CD4-positive, alpha-beta memory T cell (primary cell): ENCODE data around the gene GNRH2. TPM values are rescaled to one million over a fixed set of nuclear protein-coding genes. Genes with fewer than 3 reads are reported as not detected.
"Not testable (repeated sequence)": the region's sequence is repeated elsewhere in the genome, so short reads cannot be mapped to it uniquely, and the experiment has no call there.

Experiments
- CTCF ChIA-PET: fragments of 350-600 bp; sonication (Branson Sonifier 250); formaldehyde crosslinking; loops from one replicate; lab custom pipeline; 2021; ENCODE audit warnings: inconsistent platforms; ENCODE audit not compliant: partially characterized antibody; lab: Charles Lee
- POLR2A ChIA-PET: fragments of 350-600 bp; sonication (Branson Sonifier 250); formaldehyde crosslinking; loops from one replicate; lab custom pipeline; 2021; ENCODE audit not compliant: partially characterized antibody; lab: Charles Lee
- DNase-seq, 5 donors: peaks; one replicate each; pipeline versions ENCODE4 v3.0.0 to v3.0.0-alpha.2; 2020 to 2022; ENCODE audit warnings: mixed read lengths in 1 of 5
- H3K27ac ChIP-seq: one replicate; pipeline ENCODE4 v1.7.0; 2013; ENCODE audit warnings: low read depth, low read length
- H3K27me3 ChIP-seq: 2 replicates; pipeline ENCODE4 v1.7.0; 2013; ENCODE audit warnings: mild to moderate bottlenecking, low read length, moderate library complexity; ENCODE audit not compliant: insufficient read depth
- H3K36me3 ChIP-seq: 2 replicates; pipeline ENCODE4 v1.7.0; 2013; ENCODE audit warnings: mild to moderate bottlenecking, low read length, moderate library complexity; ENCODE audit not compliant: insufficient read depth
- H3K4me1 ChIP-seq: 2 replicates; pipeline ENCODE4 v1.7.0; 2013; ENCODE audit warnings: mild to moderate bottlenecking, low read length, moderate library complexity; ENCODE audit not compliant: insufficient read depth
- H3K4me3 ChIP-seq, 2 donors: one replicate each; pipeline ENCODE4 v1.7.0; 2013; ENCODE audit warnings: low read length in 2 of 2, mild to moderate bottlenecking in 1 of 2
- H3K9me3 ChIP-seq, 2 donors: one replicate each; pipeline ENCODE4 v1.7.0; 2013; ENCODE audit warnings: low read length in 2 of 2, control low read depth in 1 of 2; ENCODE audit not compliant: control insufficient read depth in 1 of 2
- H3K27ac Mint-ChIP-seq, 7 donors: one replicate each; pipeline ENCODE4 v1.8.0; 2020 to 2021; ENCODE audit warnings: mixed read lengths in 7 of 7, mild to moderate bottlenecking in 6 of 7, inconsistent platforms in 3 of 7, moderate library complexity in 3 of 7
- H3K27me3 Mint-ChIP-seq, 2 donors: one replicate each; pipeline ENCODE4 v1.8.0; 2020 to 2021; ENCODE audit warnings: mixed read lengths in 2 of 2
- H3K36me3 Mint-ChIP-seq, 2 donors: one replicate each; pipeline ENCODE4 v1.8.0; 2020 to 2021; ENCODE audit warnings: mixed read lengths in 2 of 2, inconsistent platforms in 1 of 2, mild to moderate bottlenecking in 1 of 2
- H3K4me1 Mint-ChIP-seq, 4 donors: one replicate each; pipeline ENCODE4 v1.8.0; 2020 to 2021; ENCODE audit warnings: mixed read lengths in 4 of 4, mild to moderate bottlenecking in 1 of 4
- H3K4me3 Mint-ChIP-seq, 8 donors: one replicate each; pipeline ENCODE4 v1.8.0; 2020 to 2021; ENCODE audit warnings: mixed read lengths in 8 of 8, mild to moderate bottlenecking in 7 of 8, moderate library complexity in 6 of 8, inconsistent platforms in 3 of 8
- H3K9me3 Mint-ChIP-seq, 8 donors: one replicate each; pipeline ENCODE4 v1.8.0; 2020 to 2021; ENCODE audit warnings: mixed read lengths in 8 of 8, mild to moderate bottlenecking in 5 of 8, inconsistent platforms in 3 of 8, moderate library complexity in 1 of 8
- intact Hi-C: fragments of 100-400 bp; cut with micrococcal nuclease; formaldehyde crosslinking; loops from one replicate; pipeline ENCODE4 v1.15.1; 2023
- polyA plus RNA-seq, 2 donors: library from polyadenylated mRNA; unstranded; fragments of 300-500 nt; fragmentation: Illumina TruSeq; gene quantifications; one replicate each; pipeline ENCODE4 v1.2.3, GENCODE V29; 2021
- total RNA-seq, 2 experiments: library from RNA; stranded (reverse); gene quantifications; one replicate each; pipeline ENCODE4 v1.2.3, GENCODE V29; 2021

GNRH2 gene
- total and polyA plus RNA-seq, 4 experiments from 2014 or later, result 1.2 to 1.9 TPM; not detected in 2

- H3K27me3 ChIP-seq, H3K36me3 Mint-ChIP-seq, H3K4me3 ChIP-seq, H3K36me3 ChIP-seq, H3K27ac ChIP-seq, DNase-seq, H3K9me3 ChIP-seq, H3K9me3 Mint-ChIP-seq, H3K27me3 Mint-ChIP-seq: not testable (repeated sequence)
- peaks cover 28% of the 10 kb centered on the region for H3K4me1 ChIP-seq
- Mint-ChIP-seq H3K4me1 (peaks cover 17 to 35% (median 21%) of the 10 kb centered on the region in 4 donors), H3K4me3 (peak overlapping the region in 6 of 8 donors; percentile 25 to 70 (median 46)), H3K27ac (peak overlapping the region in 3 of 7 donors; percentile 29 to 94 (median 52))
- intact Hi-C loops, result loop anchor here (2.0 kb wide), 1 partner anchor 20 kb away; no protein-coding TSS in a partner anchor
- ChIA-PET POLR2A (interaction anchor here (0.6 to 3.5 kb wide), 4 partner anchors 13 to 63 kb away, joined by 3 to 22 read pairs (median 3); partner anchors contain the start of gene MRPS26), CTCF (interaction anchor here (0.6 to 2.2 kb wide), 3 partner anchors 16 to 42 kb away, joined by 3 to 8 read pairs (median 5); no protein-coding TSS in a partner anchor)
Measured at GRCh38 chr20:3073251-3073643, 29.8 kb downstream of the GNRH2 start.

GRCh38 chr20:3074812-3075211, 31.4 kb downstream of the GNRH2 start:
- Histone ChIP-seq H3K27ac (no peak overlapping the region), H3K4me1 (peaks cover 28% of the 10 kb centered on the region), H3K27me3 (no peaks in the 10 kb centered on the region), H3K9me3 (no peaks in the 10 kb centered on the region), H3K36me3 (no peaks in the 10 kb centered on the region), H3K4me3 (no peak overlapping the region)
- H3K4me3 Mint-ChIP-seq, result no peak overlapping the region
- H3K27me3 Mint-ChIP-seq, result no peaks in the 10 kb centered on the region
- peaks cover 16 to 35% (median 19%) of the 10 kb centered on the region in 4 donors for H3K4me1 Mint-ChIP-seq
- H3K9me3 Mint-ChIP-seq, result no peaks in the 10 kb centered on the region
- H3K36me3 Mint-ChIP-seq, result no peaks in the 10 kb centered on the region
- ChIA-PET CTCF (interaction anchor here (1.0 kb wide), 1 partner anchor 39 kb away, joined by 3 read pairs; no protein-coding TSS in a partner anchor), POLR2A (interaction anchor here (1.1 to 3.5 kb wide), 2 partner anchors 18 to 28 kb away, joined by 4 to 22 read pairs; no protein-coding TSS in a partner anchor)
- DNase-seq, result no peak
- intact Hi-C loops, result no loop called here
- peak overlapping the region in 2 of 7 donors; percentile 23 to 68 for H3K27ac Mint-ChIP-seq

- H3K9me3 ChIP-seq, H3K36me3 Mint-ChIP-seq, H3K27me3 ChIP-seq, H3K27ac ChIP-seq, CTCF ChIA-PET, H3K36me3 ChIP-seq, H3K4me3 Mint-ChIP-seq, H3K4me3 ChIP-seq, DNase-seq, H3K9me3 Mint-ChIP-seq, intact Hi-C loops, H3K27me3 Mint-ChIP-seq: not testable (repeated sequence)
- H3K4me1 Mint-ChIP-seq, result peaks cover 16 to 35% (median 19%) of the 10 kb centered on the region in 4 donors
- H3K4me1 ChIP-seq, result peaks cover 28% of the 10 kb centered on the region
- peak overlapping the region in 1 of 7 donors; percentile 75 for H3K27ac Mint-ChIP-seq
- POLR2A ChIA-PET, result interaction anchor here (1.1 kb wide), 2 partner anchors 15 to 29 kb away, joined by 3 to 4 read pairs; no protein-coding TSS in a partner anchor
Measured at GRCh38 chr20:3075315-3075714, 31.9 kb downstream of the GNRH2 start.

GRCh38 chr20:3077618-3078134, 34.3 kb downstream of the GNRH2 start:
- Mint-ChIP-seq H3K4me1 (peaks cover 5 to 25% (median 6%) of the 10 kb centered on the region in 4 donors), H3K27me3 (peaks cover 13 to 19% of the 10 kb centered on the region in 2 donors), H3K4me3 (peak overlapping the region in 3 of 8 donors; percentile 32 to 69 (median 37)), H3K27ac (peak overlapping the region in 2 of 7 donors; percentile 53 to 57), H3K9me3 (no peaks in the 10 kb centered on the region), H3K36me3 (no peaks in the 10 kb centered on the region)
- Histone ChIP-seq H3K4me3 (no peak overlapping the region), H3K27ac (no peak overlapping the region), H3K27me3 (peaks cover 9% of the 10 kb centered on the region), H3K36me3 (no peaks in the 10 kb centered on the region), H3K4me1 (peaks cover 13% of the 10 kb centered on the region), H3K9me3 (no peaks in the 10 kb centered on the region)
- ChIA-PET CTCF (interaction anchor here (0.8 to 1.6 kb wide), 7 partner anchors 9 to 199 kb away, joined by 3 to 16 read pairs (median 3); no protein-coding TSS in a partner anchor), POLR2A (interaction anchor here (1.0 to 2.6 kb wide), 3 partner anchors 15 to 24 kb away, joined by 6 to 7 read pairs (median 7); no protein-coding TSS in a partner anchor)
- DNase-seq, result peak in 2 of 5 donors; percentile 16 to 24
- intact Hi-C loops, result no loop called here

GRCh38 chr20:3080939-3081388, 37.5 kb downstream of the GNRH2 start:
- POLR2A ChIA-PET, result no interaction called here
- Mint-ChIP-seq H3K27me3 (peaks cover 20 to 34% of the 10 kb centered on the region in 2 donors), H3K9me3 (no peaks in the 10 kb centered on the region), H3K4me3 (peak overlapping the region in 1 of 8 donors; percentile 44), H3K4me1 (peaks cover 4 to 18% (median 5%) of the 10 kb centered on the region in 4 donors), H3K36me3 (no peaks in the 10 kb centered on the region), H3K27ac (peak overlapping the region in 1 of 7 donors; percentile 12)
- Histone ChIP-seq H3K4me3 (no peak overlapping the region), H3K27me3 (peaks cover 16% of the 10 kb centered on the region), H3K9me3 (no peaks in the 10 kb centered on the region), H3K27ac (no peak overlapping the region), H3K4me1 (peaks cover 16% of the 10 kb centered on the region), H3K36me3 (no peaks in the 10 kb centered on the region)
- intact Hi-C loops, result no loop called here
- no peak for DNase-seq
- CTCF ChIA-PET, result no interaction called here

- H3K27ac Mint-ChIP-seq, result no peak overlapping the region
- POLR2A ChIA-PET, result no interaction called here
Measured at GRCh38 chr20:3081641-3082040, 38.2 kb downstream of the GNRH2 start.

GRCh38 chr20:3082306-3082951, 39.0 kb downstream of the GNRH2 start:
- DNase-seq, result peak in 1 of 5 donors; percentile 19
- Histone ChIP-seq H3K4me3 (no peak overlapping the region), H3K27ac (no peak overlapping the region), H3K36me3 (no peaks in the 10 kb centered on the region), H3K4me1 (peaks cover 9% of the 10 kb centered on the region), H3K9me3 (no peaks in the 10 kb centered on the region), H3K27me3 (peaks cover 16% of the 10 kb centered on the region)
- Mint-ChIP-seq H3K36me3 (no peaks in the 10 kb centered on the region), H3K9me3 (no peaks in the 10 kb centered on the region), H3K27ac (no peak overlapping the region), H3K4me1 (peaks cover 3 to 12% (median 4%) of the 10 kb centered on the region in 4 donors), H3K27me3 (peaks cover 20 to 34% of the 10 kb centered on the region in 2 donors), H3K4me3 (peak overlapping the region; percentile 51 to 79 (median 60))
- ChIA-PET CTCF (interaction anchor here (1.2 to 1.3 kb wide), 2 partner anchors 13 to 29 kb away, joined by 3 read pairs; no protein-coding TSS in a partner anchor), POLR2A (interaction anchor here (1.0 kb wide), 1 partner anchor 10 kb away, joined by 3 read pairs; no protein-coding TSS in a partner anchor)
- intact Hi-C loops, result no loop called here

More at GRCh38 chr20:3081641-3082040, 38.2 kb downstream of the GNRH2 start:
- CTCF ChIA-PET, result no interaction called here
- Histone ChIP-seq H3K9me3 (no peaks in the 10 kb centered on the region), H3K36me3 (no peaks in the 10 kb centered on the region), H3K27me3 (peaks cover 16% of the 10 kb centered on the region), H3K27ac (no peak overlapping the region), H3K4me3 (no peak overlapping the region), H3K4me1 (peaks cover 16% of the 10 kb centered on the region)
- H3K9me3 Mint-ChIP-seq, result no peaks in the 10 kb centered on the region
- no peaks in the 10 kb centered on the region for H3K36me3 Mint-ChIP-seq
- H3K4me3 Mint-ChIP-seq, result peak overlapping the region in 7 of 8 donors; percentile 7 to 79 (median 20)
- intact Hi-C loops, result no loop called here
- H3K4me1 Mint-ChIP-seq, result peaks cover 4 to 16% (median 5%) of the 10 kb centered on the region in 4 donors
- DNase-seq, result no peak
- H3K27me3 Mint-ChIP-seq, result peaks cover 20 to 34% of the 10 kb centered on the region in 2 donors
